ENCODE data around the gene CHRM3. TPM values are rescaled to one million over a fixed set of nuclear protein-coding genes. Genes with fewer than 3 reads are reported as not detected.

Gene CHRM3
- total and polyA plus RNA-seq, 8 donors, result 1.5 to 6.7 (median 2.4) TPM

- no peak overlapping the region for H3K27ac ChIP-seq
- H3K36me3 ChIP-seq, result no peaks in the 10 kb centered on the region
- ATAC-seq, result no peak
- no peak for TF ChIP-seq CTCF (IDR thresholded peaks at IDR 0.05)
- no peak overlapping the region for H3K4me3 ChIP-seq
- no peak for DNase-seq
- no peaks in the 10 kb centered on the region for H3K27me3 ChIP-seq
- no peaks in the 10 kb centered on the region for H3K4me1 ChIP-seq
- H3K9me3 ChIP-seq, result no peaks in the 10 kb centered on the region
- intact Hi-C loops (cut with DNase I), result no loop called here
Observed at GRCh38 chr1:239428120-239428710, 41.8 kb downstream of the CHRM3 start.

- Histone ChIP-seq H3K4me3 (no peak overlapping the region), H3K27ac (no peak overlapping the region), H3K27me3 (no peaks in the 10 kb centered on the region), H3K9me3 (no peaks in the 10 kb centered on the region), H3K4me1 (no peaks in the 10 kb centered on the region), H3K36me3 (no peaks in the 10 kb centered on the region)
- TF ChIP-seq CTCF (IDR thresholded peaks at IDR 0.05), result no peak
- DNase-seq (no peak), ATAC-seq (no peak)
- intact Hi-C loops (cut with DNase I), result no loop called here
Observed at GRCh38 chr1:239429163-239429562, 42.8 kb downstream of the CHRM3 start.

- intact Hi-C loops (cut with DNase I), result no loop called here
- H3K4me3 ChIP-seq, result no peak overlapping the region
- TF ChIP-seq CTCF (IDR thresholded peaks at IDR 0.05), result no peak
- no peaks in the 10 kb centered on the region for H3K9me3 ChIP-seq
- no peaks in the 10 kb centered on the region for H3K4me1 ChIP-seq
- ATAC-seq (no peak), DNase-seq (no peak)
- H3K27ac ChIP-seq, result no peak overlapping the region
- H3K36me3 ChIP-seq, result no peaks in the 10 kb centered on the region
- no peaks in the 10 kb centered on the region for H3K27me3 ChIP-seq
Observed at GRCh38 chr1:239432255-239432654, 45.9 kb downstream of the CHRM3 start.

GRCh38 chr1:239434181-239434580, 47.8 kb downstream of the CHRM3 start:
- H3K27me3 ChIP-seq, result no peaks in the 10 kb centered on the region
- no peaks in the 10 kb centered on the region for H3K4me1 ChIP-seq
- H3K27ac ChIP-seq, result no peak overlapping the region
- no peak for ATAC-seq
- intact Hi-C loops (cut with DNase I), result no loop called here
- TF ChIP-seq CTCF (IDR thresholded peaks at IDR 0.05), result no peak
- no peaks in the 10 kb centered on the region for H3K36me3 ChIP-seq
- no peak for DNase-seq
- no peaks in the 10 kb centered on the region for H3K9me3 ChIP-seq
- H3K4me3 ChIP-seq, result no peak overlapping the region

Data from left lung (tissue), 10 donors.